Smooth muscle cell (in vitro differentiated cells): ENCODE measurements around the gene ALG14. TPM values are rescaled to one million over a fixed set of nuclear protein-coding genes. Genes with fewer than 3 reads are reported as not detected.

ENCODE experiments used
- DNase-seq: peaks from one replicate; lab custom pipeline; 2025; ENCODE audit not compliant: unreplicated experiment; lab: John Stamatoyannopoulos, UW
- H2AFZ ChIP-seq: fragments of 200-600 bp; sonication (generic); 2 replicates; pipeline ENCODE4 v1.6.0; 2016; ENCODE audit warnings: antibody characterized with exemption, low read depth, mild to moderate bottlenecking
- H3F3A ChIP-seq: fragments of 200-600 bp; sonication (generic); 2 replicates; pipeline ENCODE4 v1.6.0; 2017; ENCODE audit warnings: antibody characterized with exemption, low read depth
- H3K27ac ChIP-seq: fragments of 200-600 bp; sonication (generic); 2 replicates; pipeline ENCODE4 v1.5.1; 2016; ENCODE audit warnings: low read depth, mild to moderate bottlenecking
- H3K27me3 ChIP-seq: fragments of 200-600 bp; sonication (generic); 2 replicates; pipeline ENCODE4 v1.6.1; 2016; ENCODE audit warnings: low read depth, mild to moderate bottlenecking
- H3K36me3 ChIP-seq: fragments of 200-600 bp; sonication (generic); 2 replicates; pipeline ENCODE4 v1.5.1; 2016; ENCODE audit warnings: low read depth
- H3K4me1 ChIP-seq: fragments of 200-600 bp; sonication (generic); 2 replicates; pipeline ENCODE4 v1.5.1; 2016; ENCODE audit warnings: low read depth
- H3K4me2 ChIP-seq: fragments of 200-600 bp; sonication (generic); 2 replicates; pipeline ENCODE4 v1.6.0; 2016; ENCODE audit warnings: mild to moderate bottlenecking
- H3K4me3 ChIP-seq: fragments of 200-600 bp; sonication (generic); 2 replicates; pipeline ENCODE4 v1.5.1; 2016; ENCODE audit warnings: mild to moderate bottlenecking
- H3K79me2 ChIP-seq: fragments of 200-600 bp; sonication (generic); 2 replicates; pipeline ENCODE4 v1.6.0; 2016; ENCODE audit warnings: low read depth, mild to moderate bottlenecking
- H3K9ac ChIP-seq: fragments of 200-600 bp; sonication (generic); 2 replicates; pipeline ENCODE4 v1.6.0; 2016; ENCODE audit warnings: low read depth
- H3K9me3 ChIP-seq: fragments of 200-600 bp; sonication (generic); replicated peaks from 2 replicates; pipeline ENCODE4 v1.5.1; 2016; ENCODE audit warnings: low read depth
- H4K20me1 ChIP-seq: fragments of 200-600 bp; sonication (generic); 2 replicates; pipeline ENCODE4 v1.6.0; 2016; ENCODE audit warnings: low read depth
- WGBS: methylation state at CpG from one replicate; pipeline ENCODE4 v1.1.7; 2016; ENCODE audit warnings: low lambda C conversion rate; 5-methylcytosine and 5-hydroxymethylcytosine counted together
- polyA plus RNA-seq: library from polyadenylated mRNA; unstranded; fragments of >200 nt; fragmentation: Nextera tagmentation; extraction: Ambion mirVana; gene quantifications from 2 replicates; pipeline ENCODE4 v1.2.1, GENCODE V29; 2016
- total RNA-seq: library from RNA; depleted of rRNA; stranded (reverse); fragments of >200 nt; gene quantifications from 2 replicates; pipeline ENCODE4 v1.2.3, GENCODE V29; 2014
- TF ChIP-seq, protein P1 (sequence below): fragments of 200-600 bp; sonication (generic); IDR thresholded peaks from 2 replicates; pipeline ENCODE4 v1.5.1; 2017; ENCODE audit warnings: borderline replicate concordance, mild to moderate bottlenecking, antibody characterized with exemption; ENCODE audit not compliant: insufficient read depth, poor library complexity, severe bottlenecking

The ALG14 gene
- total and polyA plus RNA-seq, 2 experiments from 2014 or later = 2.4 to 5.5 TPM

DNA sequence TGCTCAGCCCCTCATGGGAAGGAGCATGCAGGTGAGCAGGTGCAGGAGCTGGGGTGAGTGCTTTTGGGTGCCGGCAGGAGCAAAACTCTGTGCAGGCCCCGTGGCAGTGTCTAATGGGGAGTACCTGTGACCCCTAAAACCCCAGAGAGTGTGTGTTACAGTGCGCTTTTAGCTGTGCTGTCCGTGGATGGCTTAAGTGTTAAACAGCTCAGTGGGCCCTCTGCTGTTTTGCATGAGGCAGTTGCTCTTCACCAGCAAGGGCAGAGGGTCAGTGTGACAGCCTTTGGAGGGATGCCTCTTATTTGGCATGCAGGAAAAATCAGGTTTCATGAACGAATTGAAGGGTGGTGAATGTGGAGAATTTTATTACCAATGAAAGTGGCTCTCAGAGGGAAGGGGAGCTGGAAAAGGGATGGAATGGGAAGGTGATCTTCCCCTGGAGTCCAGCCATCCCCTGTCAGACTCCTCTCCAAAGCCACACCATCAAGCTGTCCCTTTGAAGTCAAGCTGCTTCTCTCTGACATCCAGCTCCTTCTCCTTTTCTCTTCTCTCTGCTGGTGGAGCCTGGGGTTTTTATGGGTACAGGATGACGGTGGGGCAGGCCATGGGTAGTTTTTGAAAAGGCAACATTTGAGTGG is 17.0 kb upstream of the ALG14 start:
- peaks cover 10% of the 10 kb centered on the region for H3K4me1 ChIP-seq
- no peak overlapping the region for H3K4me2 ChIP-seq
- no peak overlapping the region for H3K4me3 ChIP-seq
- no peak overlapping the region for H3K27ac ChIP-seq
- H2AFZ ChIP-seq = no peak overlapping the region
- no peak for DNase-seq
- 93% methylated on average over 6 of the region's 6 CpGs for WGBS
- no peaks in the 10 kb centered on the region for H3K79me2 ChIP-seq
- H3K27me3 ChIP-seq = no peaks in the 10 kb centered on the region
- H3K9ac ChIP-seq = no peak overlapping the region
- H4K20me1 ChIP-seq = no peaks in the 10 kb centered on the region
- no peaks in the 10 kb centered on the region for H3K36me3 ChIP-seq
- TF ChIP-seq, protein P1, sequence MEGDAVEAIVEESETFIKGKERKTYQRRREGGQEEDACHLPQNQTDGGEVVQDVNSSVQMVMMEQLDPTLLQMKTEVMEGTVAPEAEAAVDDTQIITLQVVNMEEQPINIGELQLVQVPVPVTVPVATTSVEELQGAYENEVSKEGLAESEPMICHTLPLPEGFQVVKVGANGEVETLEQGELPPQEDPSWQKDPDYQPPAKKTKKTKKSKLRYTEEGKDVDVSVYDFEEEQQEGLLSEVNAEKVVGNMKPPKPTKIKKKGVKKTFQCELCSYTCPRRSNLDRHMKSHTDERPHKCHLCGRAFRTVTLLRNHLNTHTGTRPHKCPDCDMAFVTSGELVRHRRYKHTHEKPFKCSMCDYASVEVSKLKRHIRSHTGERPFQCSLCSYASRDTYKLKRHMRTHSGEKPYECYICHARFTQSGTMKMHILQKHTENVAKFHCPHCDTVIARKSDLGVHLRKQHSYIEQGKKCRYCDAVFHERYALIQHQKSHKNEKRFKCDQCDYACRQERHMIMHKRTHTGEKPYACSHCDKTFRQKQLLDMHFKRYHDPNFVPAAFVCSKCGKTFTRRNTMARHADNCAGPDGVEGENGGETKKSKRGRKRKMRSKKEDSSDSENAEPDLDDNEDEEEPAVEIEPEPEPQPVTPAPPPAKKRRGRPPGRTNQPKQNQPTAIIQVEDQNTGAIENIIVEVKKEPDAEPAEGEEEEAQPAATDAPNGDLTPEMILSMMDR = no peak
- no peaks in the 10 kb centered on the region for H3K9me3 ChIP-seq
- H3F3A ChIP-seq = peaks cover 4% of the 10 kb centered on the region

DNA sequence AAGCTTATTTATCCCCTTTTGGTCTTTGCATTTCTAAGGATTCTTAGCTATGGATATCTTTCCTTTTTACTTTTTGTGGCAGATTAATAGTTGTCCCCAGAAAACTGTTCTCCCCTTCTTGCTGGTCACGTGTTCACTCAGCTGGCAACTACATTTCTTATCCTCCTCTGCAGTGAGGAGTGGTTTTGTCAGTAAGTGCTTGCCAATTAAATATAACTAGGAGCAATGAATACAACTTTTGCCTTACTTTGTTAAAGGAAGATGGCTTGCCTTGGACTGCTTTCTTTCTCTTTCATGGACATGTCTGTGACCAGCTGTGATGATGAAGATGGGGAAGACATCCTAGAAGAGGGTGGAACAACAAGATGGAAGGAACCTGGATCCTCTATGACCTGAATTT is 15.6 kb upstream of the ALG14 start:
- no peaks in the 10 kb centered on the region for H4K20me1 ChIP-seq

DNA sequence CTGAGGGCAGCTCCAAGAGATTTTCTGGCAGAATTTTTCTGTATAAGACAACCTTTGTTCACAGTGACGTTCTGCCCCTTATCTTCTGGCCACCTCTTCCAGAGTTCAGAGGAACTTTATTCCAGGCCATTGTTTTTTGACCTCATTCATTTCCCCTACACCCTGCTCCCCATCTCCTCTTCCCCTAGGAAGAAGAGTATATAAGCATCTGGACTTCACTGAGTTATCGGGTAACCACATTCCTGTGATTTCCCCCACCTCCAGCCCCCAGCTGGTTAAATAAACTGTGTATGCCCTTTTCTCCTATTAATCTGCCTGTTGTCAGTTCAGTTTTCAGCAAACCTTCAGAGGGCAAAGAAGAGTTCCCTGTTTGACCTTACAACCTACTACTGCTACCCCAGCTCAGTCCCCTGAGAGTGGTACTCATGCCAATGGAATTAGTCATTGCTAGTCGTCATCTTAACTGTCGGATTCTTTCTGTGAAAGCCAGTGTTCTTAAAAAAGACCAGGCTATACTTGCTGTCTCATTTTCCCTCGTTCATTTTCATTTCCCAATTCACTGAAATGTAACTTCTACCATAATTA is 14.3 kb upstream of the ALG14 start:
- Histone ChIP-seq H3K4me1 (peaks cover 10% of the 10 kb centered on the region), H3K27me3 (no peaks in the 10 kb centered on the region), H3K9me3 (no peaks in the 10 kb centered on the region), H3K9ac (peak overlapping the region; percentile 32), H4K20me1 (no peaks in the 10 kb centered on the region), H3F3A (peaks cover 4% of the 10 kb centered on the region), H3K4me2 (peak overlapping the region; percentile 73), H3K27ac (peak overlapping the region; percentile 85), H3K4me3 (no peak overlapping the region), H2AFZ (peak overlapping the region; percentile 49), H3K79me2 (no peaks in the 10 kb centered on the region), H3K36me3 (no peaks in the 10 kb centered on the region)
- DNase-seq = no peak
- TF ChIP-seq, protein P1 = no peak
- WGBS = 13% methylated on average over 5 of the region's 5 CpGs

More for the DNA sequence above, 15.6 kb upstream of the ALG14 start:
- WGBS = 97% methylated on average over 1 of the region's 1 CpG
- Histone ChIP-seq H3F3A (peaks cover 4% of the 10 kb centered on the region), H3K36me3 (no peaks in the 10 kb centered on the region), H3K4me1 (peaks cover 10% of the 10 kb centered on the region), H3K4me2 (no peak overlapping the region), H3K27me3 (no peaks in the 10 kb centered on the region), H3K4me3 (no peak overlapping the region), H3K9ac (no peak overlapping the region), H2AFZ (no peak overlapping the region), H3K9me3 (no peaks in the 10 kb centered on the region), H3K79me2 (no peaks in the 10 kb centered on the region), H3K27ac (no peak overlapping the region)
- DNase-seq = no peak
- TF ChIP-seq, protein P1 = no peak

DNA sequence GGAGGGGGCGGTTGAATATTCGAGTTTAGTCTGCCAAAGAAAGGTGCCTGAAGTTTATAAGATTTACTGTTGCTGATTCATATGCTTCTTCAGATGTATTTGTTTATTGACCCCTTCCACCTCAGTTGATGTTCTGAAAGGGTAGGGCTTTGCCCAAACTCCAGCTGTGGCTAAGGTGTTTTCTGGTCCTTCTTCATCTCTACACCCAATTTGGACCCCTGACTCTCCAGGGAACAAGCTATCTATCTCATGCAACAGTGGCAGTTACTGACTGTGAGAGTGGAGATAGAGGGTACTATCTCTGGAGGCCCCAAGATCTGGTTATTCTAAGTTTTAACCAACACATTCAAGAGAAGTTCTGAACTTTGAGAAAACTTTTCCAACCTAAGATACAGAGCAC is 12.6 kb upstream of the ALG14 start:
- no peaks in the 10 kb centered on the region for H3K36me3 ChIP-seq
- no peak overlapping the region for H3K4me3 ChIP-seq
- H3K9ac ChIP-seq = no peak overlapping the region
- TF ChIP-seq, protein P1 = no peak
- H3K79me2 ChIP-seq = no peaks in the 10 kb centered on the region
- no peaks in the 10 kb centered on the region for H3K9me3 ChIP-seq
- peaks cover 10% of the 10 kb centered on the region for H3K4me1 ChIP-seq
- WGBS = 80% methylated on average over 2 of the region's 2 CpGs
- no peak overlapping the region for H2AFZ ChIP-seq
- no peak overlapping the region for H3K27ac ChIP-seq
- peaks cover 4% of the 10 kb centered on the region for H3F3A ChIP-seq
- no peak for DNase-seq
- H4K20me1 ChIP-seq = no peaks in the 10 kb centered on the region
- H3K4me2 ChIP-seq = no peak overlapping the region
- H3K27me3 ChIP-seq = no peaks in the 10 kb centered on the region
